ENCODE results near the gene TMEM184A.

DNA sequence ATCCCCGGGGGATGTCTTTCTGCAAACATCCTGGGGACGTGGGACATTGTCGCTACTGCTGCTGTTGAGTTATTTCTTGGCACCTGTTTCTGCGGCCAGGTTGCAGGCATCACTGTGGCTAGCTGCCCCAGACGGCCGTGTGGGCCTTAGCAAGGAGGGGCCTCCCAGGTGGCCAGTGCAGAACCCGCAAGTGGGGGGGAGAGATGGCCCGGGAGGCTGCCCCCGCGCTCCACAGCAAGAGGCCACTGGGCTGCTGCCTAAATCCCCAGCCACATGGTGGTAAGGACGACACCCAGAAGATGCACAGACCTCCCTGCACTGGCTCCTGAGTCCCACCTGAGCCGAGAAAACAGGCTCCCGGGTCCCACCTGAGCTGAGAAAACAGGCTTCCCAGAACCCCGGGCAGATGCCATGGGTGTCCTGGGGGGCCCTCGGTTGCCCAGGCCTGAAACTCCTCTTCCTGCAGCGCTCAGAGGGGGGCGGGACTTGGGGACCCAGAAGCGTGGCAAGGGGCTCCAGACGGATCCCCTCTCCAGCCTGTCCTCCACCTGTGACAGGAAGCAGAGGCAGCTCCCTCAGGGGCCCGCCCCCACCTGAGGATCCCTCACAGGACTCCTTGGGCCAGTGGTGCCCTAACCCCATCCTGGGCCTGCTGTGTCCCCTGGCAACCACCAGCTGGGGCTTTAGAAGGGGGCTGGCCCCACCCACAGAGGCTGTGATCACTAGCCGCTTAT is 26.5 kb downstream of the TMEM184A start:
- TF ChIP-seq EZH2 (IDR thresholded peaks at IDR 0.05; ENCODE audit: low read depth, unreplicated experiment) (no peak), ZNF114 (CRISPR knock-in tag; IDR thresholded peaks at IDR 0.05) (no peak)
- TF ChIP-seq, protein P1, sequence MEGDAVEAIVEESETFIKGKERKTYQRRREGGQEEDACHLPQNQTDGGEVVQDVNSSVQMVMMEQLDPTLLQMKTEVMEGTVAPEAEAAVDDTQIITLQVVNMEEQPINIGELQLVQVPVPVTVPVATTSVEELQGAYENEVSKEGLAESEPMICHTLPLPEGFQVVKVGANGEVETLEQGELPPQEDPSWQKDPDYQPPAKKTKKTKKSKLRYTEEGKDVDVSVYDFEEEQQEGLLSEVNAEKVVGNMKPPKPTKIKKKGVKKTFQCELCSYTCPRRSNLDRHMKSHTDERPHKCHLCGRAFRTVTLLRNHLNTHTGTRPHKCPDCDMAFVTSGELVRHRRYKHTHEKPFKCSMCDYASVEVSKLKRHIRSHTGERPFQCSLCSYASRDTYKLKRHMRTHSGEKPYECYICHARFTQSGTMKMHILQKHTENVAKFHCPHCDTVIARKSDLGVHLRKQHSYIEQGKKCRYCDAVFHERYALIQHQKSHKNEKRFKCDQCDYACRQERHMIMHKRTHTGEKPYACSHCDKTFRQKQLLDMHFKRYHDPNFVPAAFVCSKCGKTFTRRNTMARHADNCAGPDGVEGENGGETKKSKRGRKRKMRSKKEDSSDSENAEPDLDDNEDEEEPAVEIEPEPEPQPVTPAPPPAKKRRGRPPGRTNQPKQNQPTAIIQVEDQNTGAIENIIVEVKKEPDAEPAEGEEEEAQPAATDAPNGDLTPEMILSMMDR (conservative IDR thresholded peaks at IDR 0.05; ENCODE audit: low read depth in 2 of 2), result no peak
- TF ChIP-seq, protein P2, sequence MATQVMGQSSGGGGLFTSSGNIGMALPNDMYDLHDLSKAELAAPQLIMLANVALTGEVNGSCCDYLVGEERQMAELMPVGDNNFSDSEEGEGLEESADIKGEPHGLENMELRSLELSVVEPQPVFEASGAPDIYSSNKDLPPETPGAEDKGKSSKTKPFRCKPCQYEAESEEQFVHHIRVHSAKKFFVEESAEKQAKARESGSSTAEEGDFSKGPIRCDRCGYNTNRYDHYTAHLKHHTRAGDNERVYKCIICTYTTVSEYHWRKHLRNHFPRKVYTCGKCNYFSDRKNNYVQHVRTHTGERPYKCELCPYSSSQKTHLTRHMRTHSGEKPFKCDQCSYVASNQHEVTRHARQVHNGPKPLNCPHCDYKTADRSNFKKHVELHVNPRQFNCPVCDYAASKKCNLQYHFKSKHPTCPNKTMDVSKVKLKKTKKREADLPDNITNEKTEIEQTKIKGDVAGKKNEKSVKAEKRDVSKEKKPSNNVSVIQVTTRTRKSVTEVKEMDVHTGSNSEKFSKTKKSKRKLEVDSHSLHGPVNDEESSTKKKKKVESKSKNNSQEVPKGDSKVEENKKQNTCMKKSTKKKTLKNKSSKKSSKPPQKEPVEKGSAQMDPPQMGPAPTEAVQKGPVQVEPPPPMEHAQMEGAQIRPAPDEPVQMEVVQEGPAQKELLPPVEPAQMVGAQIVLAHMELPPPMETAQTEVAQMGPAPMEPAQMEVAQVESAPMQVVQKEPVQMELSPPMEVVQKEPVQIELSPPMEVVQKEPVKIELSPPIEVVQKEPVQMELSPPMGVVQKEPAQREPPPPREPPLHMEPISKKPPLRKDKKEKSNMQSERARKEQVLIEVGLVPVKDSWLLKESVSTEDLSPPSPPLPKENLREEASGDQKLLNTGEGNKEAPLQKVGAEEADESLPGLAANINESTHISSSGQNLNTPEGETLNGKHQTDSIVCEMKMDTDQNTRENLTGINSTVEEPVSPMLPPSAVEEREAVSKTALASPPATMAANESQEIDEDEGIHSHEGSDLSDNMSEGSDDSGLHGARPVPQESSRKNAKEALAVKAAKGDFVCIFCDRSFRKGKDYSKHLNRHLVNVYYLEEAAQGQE (IDR thresholded peaks at IDR 0.05; ENCODE audit: unreplicated experiment), result no peak
